Measurements from ENCODE around the gene ABCC4. TPM values are rescaled to one million over a fixed set of nuclear protein-coding genes. Genes with fewer than 3 reads are reported as not detected.

Gene ABCC4
- polyA plus RNA-seq, 10 donors: 2.3 to 4.0 (median 3.0) TPM

- no peak for DNase-seq
These were observed 146.2 kb downstream of the ABCC4 start for GRCh38 chr13:95155093-95155492.

- DNase-seq: no peak
These were observed 146.8 kb downstream of the ABCC4 start for GRCh38 chr13:95154413-95154886.

- no peak for DNase-seq
These were observed 147.4 kb downstream of the ABCC4 start for GRCh38 chr13:95153647-95154412.

GRCh38 chr13:95151942-95152587 lies 149.2 kb downstream of the ABCC4 start:
- DNase-seq: no peak

GRCh38 chr13:95150555-95150954 lies 150.7 kb downstream of the ABCC4 start:
- DNase-seq: no peak

- DNase-seq: no peak
These were observed 154.8 kb downstream of the ABCC4 start for GRCh38 chr13:95146486-95146885.

- DNase-seq: no peak
These were observed 155.7 kb downstream of the ABCC4 start for GRCh38 chr13:95145587-95145986.

GRCh38 chr13:95140502-95140901 lies 160.7 kb downstream of the ABCC4 start:
- DNase-seq: no peak

GRCh38 chr13:95138876-95139585 lies 162.2 kb downstream of the ABCC4 start:
- DNase-seq: no peak

GRCh38 chr13:95137096-95137495 lies 164.2 kb downstream of the ABCC4 start:
- DNase-seq: no peak

GRCh38 chr13:95136638-95137037 lies 164.6 kb downstream of the ABCC4 start:
- no peak for DNase-seq

GRCh38 chr13:95133498-95133897 lies 167.8 kb downstream of the ABCC4 start:
- DNase-seq: no peak

- DNase-seq: no peak
These were observed 172.2 kb downstream of the ABCC4 start for GRCh38 chr13:95129004-95129403.

- no peak for DNase-seq
These were observed 173.1 kb downstream of the ABCC4 start for GRCh38 chr13:95128045-95128643.

GRCh38 chr13:95124959-95125358 lies 176.3 kb downstream of the ABCC4 start:
- DNase-seq: no peak

- DNase-seq: no peak
These were observed 177.5 kb downstream of the ABCC4 start for GRCh38 chr13:95123726-95124125.

GRCh38 chr13:95122063-95122462 lies 179.2 kb downstream of the ABCC4 start:
- DNase-seq: no peak

- DNase-seq: no peak
These were observed 179.7 kb downstream of the ABCC4 start for GRCh38 chr13:95121516-95121915.

- DNase-seq: no peak
These were observed 180.6 kb downstream of the ABCC4 start for GRCh38 chr13:95120650-95121049.

- DNase-seq: no peak
These were observed 182.5 kb downstream of the ABCC4 start for GRCh38 chr13:95118541-95119324.

GRCh38 chr13:95117092-95117491 lies 184.2 kb downstream of the ABCC4 start:
- DNase-seq: no peak
